GM12874 (cell line): Measurements from ENCODE around the gene RDX.

ENCODE experiments used
- TF ChIP-seq, protein P1 (sequence below): IDR thresholded peaks from 2 replicates; pipeline ENCODE4 v1.5.1; 2011; ENCODE audit warnings: low read depth, mild to moderate bottlenecking, control low read depth, low read length, moderate library complexity; ENCODE audit not compliant: insufficient read depth

Gene RDX

DNA sequence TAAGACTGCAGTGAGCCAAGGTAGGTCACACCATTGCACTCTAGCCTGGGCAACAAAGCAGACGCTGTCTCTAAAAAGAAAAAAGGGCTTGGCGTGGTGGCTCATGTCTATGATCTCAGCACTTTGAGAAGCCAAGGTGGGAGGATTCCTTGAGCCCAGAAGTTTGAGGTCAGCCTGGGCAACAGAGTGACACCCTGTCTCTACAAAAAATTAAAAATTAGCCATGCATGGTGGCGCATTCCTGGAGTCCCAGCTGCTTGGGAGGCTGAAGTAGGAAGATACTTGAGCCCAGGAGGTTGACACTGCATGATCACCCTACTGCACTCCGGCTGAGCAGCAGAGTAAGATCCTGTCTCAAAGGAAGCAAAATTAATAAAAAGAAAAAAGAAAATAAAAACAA, 38.9 kb upstream of the RDX start:
- TF ChIP-seq, protein P1, sequence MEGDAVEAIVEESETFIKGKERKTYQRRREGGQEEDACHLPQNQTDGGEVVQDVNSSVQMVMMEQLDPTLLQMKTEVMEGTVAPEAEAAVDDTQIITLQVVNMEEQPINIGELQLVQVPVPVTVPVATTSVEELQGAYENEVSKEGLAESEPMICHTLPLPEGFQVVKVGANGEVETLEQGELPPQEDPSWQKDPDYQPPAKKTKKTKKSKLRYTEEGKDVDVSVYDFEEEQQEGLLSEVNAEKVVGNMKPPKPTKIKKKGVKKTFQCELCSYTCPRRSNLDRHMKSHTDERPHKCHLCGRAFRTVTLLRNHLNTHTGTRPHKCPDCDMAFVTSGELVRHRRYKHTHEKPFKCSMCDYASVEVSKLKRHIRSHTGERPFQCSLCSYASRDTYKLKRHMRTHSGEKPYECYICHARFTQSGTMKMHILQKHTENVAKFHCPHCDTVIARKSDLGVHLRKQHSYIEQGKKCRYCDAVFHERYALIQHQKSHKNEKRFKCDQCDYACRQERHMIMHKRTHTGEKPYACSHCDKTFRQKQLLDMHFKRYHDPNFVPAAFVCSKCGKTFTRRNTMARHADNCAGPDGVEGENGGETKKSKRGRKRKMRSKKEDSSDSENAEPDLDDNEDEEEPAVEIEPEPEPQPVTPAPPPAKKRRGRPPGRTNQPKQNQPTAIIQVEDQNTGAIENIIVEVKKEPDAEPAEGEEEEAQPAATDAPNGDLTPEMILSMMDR, result no peak

DNA sequence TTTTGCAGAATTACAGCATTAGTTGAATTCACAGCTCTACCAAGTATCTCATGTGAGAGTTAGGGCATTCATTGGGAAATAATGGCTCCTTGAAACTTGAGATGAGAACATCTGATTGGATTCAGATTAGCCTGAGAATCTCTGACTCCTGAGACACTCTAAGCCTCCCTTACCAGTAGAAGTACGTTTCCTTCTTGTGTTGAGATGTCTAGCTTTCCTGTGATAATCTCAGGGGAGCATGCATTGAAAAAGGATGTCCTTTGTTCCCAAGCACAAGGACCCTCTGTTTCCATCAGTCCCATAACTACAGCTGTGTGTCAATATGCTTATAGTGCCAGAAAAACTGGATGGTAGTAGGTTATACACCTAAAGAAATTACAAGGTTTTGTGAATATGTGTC, 35.2 kb upstream of the RDX start:
- TF ChIP-seq, protein P1, result no peak

DNA sequence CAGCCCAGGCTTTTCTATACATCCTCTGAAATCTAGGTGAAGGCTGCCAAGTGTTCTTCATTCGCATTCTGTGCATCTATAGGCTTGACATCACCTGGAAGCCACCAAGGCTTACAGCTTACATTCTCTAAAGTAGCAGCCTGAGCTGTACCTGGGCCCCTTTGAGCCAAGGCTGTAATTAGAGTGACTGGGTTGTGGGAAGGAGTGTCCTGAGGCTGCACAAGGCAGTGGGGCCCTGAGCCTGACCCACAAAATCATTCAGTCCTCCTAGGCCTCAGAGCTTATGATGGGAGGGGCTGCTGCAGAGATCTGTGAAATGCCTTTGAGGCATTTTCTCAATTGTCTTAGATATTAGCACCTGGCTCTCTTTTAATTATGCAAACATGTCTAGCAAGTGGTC, 33.0 kb upstream of the RDX start:
- TF ChIP-seq, protein P1, result no peak

DNA sequence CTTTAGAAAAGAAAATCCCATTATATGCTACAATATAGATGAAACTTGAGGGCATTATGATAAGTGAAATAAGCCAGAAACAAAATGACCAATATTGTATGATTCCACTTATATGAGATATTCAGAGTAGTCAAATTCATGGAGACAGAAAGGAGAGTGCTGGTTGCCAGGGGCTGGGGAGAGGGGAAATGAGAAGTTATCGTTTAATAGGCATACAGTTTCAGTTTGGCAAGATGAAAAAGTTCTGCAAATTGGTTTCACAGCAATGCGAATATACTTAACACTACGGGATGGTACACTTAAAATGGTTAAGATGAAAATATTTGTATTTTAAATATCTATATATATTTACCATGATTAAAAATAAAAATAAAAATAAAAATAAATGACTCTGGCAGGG, 31.1 kb upstream of the RDX start:
- TF ChIP-seq, protein P1, result no peak

DNA sequence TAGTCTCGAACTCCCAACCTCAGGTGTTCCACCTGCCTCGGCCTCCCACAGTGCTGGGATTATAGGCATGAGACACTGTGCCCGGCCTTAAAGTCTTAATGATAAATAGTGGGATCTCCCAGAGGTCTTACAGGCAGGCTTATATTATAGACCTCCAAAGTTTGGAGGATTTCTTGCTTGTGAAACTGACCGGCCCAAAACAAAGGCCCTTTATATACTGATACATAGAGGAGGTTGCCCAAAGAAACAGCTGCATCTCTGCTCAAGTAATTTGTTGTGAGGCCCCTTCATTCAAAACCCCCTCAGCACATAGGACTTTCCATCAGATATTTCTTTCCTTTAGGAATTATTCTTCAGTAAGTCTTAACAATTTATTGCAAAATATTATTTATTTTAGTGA, 27.4 kb upstream of the RDX start:
- TF ChIP-seq, protein P1, result no peak

DNA sequence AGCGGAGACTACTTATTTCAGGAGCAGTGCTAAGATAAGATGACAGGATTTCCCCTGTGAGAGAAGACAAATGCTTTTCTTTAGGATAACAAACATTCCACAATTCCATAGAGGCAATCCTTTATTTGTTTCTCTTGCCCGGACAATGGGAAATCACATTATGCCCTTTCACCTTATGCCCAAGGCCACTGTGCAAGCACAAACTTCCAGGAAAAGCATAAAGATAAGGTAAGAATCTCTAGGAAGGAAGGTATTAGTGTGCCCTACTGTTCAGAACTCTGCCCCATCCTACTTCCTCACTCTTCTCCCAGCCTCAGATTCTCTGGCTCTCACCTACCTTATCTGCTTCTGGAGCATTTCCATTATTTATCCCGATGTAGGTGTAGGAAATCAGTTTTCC, 23.1 kb upstream of the RDX start:
- TF ChIP-seq, protein P1, result no peak

DNA sequence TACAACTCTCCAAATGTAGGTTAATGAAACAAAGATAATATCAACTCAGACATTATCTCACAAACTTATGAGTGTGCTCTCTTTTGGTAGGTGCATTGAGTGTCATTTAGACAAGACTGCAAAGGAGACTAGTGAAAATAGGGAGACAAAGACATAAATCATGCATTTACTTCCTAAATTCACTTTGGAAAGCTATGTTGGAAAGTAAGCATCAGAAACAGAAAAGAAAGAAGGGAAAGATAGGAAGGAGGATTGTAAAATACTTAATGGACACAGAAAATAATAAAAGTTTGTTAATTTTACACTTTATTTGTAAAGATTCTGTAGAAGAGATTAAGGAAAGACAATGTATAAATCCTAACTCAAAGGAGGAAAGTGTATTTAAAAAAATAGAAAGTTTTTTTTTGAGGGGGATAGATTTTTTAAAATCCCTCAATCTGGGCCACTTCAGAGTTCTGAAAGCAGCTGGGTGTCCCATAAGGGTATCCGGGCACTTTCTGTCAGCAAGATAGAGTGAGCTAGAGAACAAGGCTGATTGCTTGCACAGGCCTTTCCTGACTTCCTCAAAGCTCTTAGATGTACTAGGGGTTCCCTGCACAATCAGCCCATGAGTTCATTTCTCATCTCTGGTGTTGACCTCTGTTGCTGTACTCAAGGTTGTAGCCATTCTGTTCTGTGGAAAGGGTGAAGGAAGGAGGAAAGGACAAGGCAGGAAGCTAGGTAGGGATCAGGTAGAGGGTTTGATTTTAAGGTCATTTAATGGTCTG, 22.4 kb upstream of the RDX start:
- TF ChIP-seq, protein P1, result no peak

DNA sequence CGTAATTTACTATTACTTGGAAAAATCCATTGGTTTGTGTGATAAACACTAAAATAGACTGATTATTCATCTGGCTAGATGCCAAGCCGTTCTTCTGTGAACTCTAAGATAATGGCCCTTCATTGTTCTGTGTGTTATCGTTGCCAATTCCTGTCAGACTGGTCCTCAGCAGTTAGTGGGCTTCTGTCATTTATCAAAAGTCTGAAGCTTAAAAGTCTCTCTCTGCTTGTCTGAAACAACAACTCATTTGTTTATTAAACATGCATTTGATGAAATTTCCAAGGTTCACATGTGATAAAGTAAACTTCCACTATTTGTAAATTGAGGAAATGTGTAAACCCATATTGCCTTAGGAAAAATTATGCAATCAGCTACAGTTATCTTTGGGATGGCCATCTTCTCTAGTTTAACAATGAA, 21.1 kb upstream of the RDX start:
- TF ChIP-seq, protein P1, result no peak
